ENCODE data around the gene SYT15B. TPM values are rescaled to one million over a fixed set of nuclear protein-coding genes. Genes with fewer than 3 reads are reported as not detected.
"Not testable (repeated sequence)": the region's sequence is repeated elsewhere in the genome, so short reads cannot be mapped to it uniquely, and the experiment has no call there.

The SYT15B gene
- total RNA-seq, result under 1 TPM; 0.11 to 0.37 TPM

DNA sequence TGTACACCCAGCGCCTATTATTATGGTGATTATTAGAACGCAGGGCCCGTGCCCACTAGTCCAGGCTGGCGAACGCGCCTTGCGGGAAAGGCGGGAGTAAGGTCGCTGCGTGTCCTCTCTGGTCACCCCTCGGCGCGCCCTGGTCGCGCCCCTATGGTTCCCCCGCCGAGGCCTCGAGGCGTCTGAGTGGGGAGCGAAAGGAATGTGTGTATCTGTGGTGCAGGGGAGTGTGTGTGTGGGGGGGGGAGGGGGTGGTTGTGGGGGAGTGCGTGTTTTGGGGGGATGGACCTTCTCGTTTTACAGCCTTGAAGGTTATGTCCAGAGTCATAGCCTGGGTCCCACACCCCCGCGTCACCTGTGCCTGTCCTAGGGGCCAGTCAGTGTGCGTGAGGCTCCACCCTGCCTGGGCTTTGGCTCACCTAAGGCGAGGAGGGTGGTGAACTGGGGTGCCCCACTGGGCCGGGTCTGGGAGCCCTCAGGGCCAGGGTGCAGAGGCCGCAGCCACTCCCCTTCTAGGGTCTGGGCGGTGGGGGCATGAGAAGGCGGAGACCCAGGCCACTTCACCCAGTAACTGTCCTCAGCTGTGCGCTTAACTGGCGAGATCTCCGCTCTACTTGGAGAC is at the start of gene SYT15B:
SYT15B (minus strand) TSS at position 39 of the 622 bp plus-strand sequence. CDS start 952 bp downstream, outside the sequence.
- ATAC-seq (replicated peaks); H3K36me3 Mint-ChIP-seq (ENCODE audit: low read depth); H3K27ac Mint-ChIP-seq; H3K4me1 Mint-ChIP-seq; H3K27me3 Mint-ChIP-seq; H3K4me3 Mint-ChIP-seq; H3K9me3 Mint-ChIP-seq: not testable (repeated sequence)

DNA sequence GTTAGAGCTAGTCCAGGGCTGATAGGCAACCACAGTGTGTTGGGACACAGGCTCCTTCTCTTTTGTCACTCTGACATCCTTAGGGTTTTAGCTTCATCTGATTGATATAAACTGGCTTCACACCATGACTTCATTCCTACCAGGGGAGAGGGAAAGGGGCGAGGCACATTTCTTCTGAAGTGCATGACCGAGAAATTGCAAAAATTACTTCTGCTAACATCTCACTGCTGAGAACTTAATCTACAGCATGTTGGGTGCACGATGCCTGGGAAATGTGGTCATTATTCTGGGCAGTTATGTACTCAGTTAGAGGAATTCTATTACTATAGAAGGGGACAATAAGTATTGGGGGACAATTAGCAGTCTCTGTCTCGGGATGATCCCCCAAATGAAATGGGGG is 16.2 kb upstream of the SYT15B start:
- H3K27ac Mint-ChIP-seq; H3K36me3 Mint-ChIP-seq (ENCODE audit: low read depth); H3K27me3 Mint-ChIP-seq; ATAC-seq (replicated peaks); H3K4me1 Mint-ChIP-seq; H3K4me3 Mint-ChIP-seq; H3K9me3 Mint-ChIP-seq: not testable (repeated sequence)

GRCh38 chr10:47775361-47776231 is 12.2 kb upstream of the SYT15B start:
- H3K4me3 Mint-ChIP-seq, H3K4me1 Mint-ChIP-seq: not testable (repeated sequence)
- peak; percentile 59 for ATAC-seq (replicated peaks)

GRCh38 chr10:47770745-47771144 is 7.4 kb upstream of the SYT15B start:
- H3K4me3 Mint-ChIP-seq; ATAC-seq (replicated peaks); H3K27me3 Mint-ChIP-seq; H3K27ac Mint-ChIP-seq; H3K4me1 Mint-ChIP-seq; H3K9me3 Mint-ChIP-seq; H3K36me3 Mint-ChIP-seq (ENCODE audit: low read depth): not testable (repeated sequence)

More at GRCh38 chr10:47775361-47776231, 12.2 kb upstream of the SYT15B start:
- H3K9me3 Mint-ChIP-seq; H3K27me3 Mint-ChIP-seq; H3K27ac Mint-ChIP-seq; H3K36me3 Mint-ChIP-seq (ENCODE audit: low read depth): not testable (repeated sequence)

GRCh38 chr10:47768578-47769115 is 5.3 kb upstream of the SYT15B start:
- H3K36me3 Mint-ChIP-seq (ENCODE audit: low read depth); H3K27me3 Mint-ChIP-seq; ATAC-seq (replicated peaks); H3K9me3 Mint-ChIP-seq; H3K4me3 Mint-ChIP-seq; H3K4me1 Mint-ChIP-seq; H3K27ac Mint-ChIP-seq: not testable (repeated sequence)

DNA sequence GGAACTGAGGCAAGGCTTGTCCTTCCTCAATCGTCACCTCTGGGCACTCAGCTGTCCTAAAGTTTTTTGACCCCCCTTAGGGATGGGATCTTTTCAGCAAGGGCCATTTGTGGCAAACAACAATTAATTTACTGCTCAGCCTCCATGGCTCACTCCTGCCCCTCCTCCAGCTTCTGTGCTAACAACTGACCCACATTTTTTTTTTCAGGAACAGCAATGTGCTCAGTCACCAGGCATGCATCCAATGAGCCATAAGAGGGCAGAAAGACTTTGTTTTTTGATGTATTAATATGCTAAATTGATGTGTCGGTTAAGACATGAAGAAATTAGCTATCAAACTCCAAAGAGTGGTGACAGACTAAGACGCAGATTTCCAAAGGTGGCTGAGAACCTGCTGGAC is 4.7 kb upstream of the SYT15B start:
- H3K4me3 Mint-ChIP-seq; H3K9me3 Mint-ChIP-seq; H3K4me1 Mint-ChIP-seq; H3K27ac Mint-ChIP-seq; ATAC-seq (replicated peaks); H3K27me3 Mint-ChIP-seq; H3K36me3 Mint-ChIP-seq (ENCODE audit: low read depth): not testable (repeated sequence)

DNA sequence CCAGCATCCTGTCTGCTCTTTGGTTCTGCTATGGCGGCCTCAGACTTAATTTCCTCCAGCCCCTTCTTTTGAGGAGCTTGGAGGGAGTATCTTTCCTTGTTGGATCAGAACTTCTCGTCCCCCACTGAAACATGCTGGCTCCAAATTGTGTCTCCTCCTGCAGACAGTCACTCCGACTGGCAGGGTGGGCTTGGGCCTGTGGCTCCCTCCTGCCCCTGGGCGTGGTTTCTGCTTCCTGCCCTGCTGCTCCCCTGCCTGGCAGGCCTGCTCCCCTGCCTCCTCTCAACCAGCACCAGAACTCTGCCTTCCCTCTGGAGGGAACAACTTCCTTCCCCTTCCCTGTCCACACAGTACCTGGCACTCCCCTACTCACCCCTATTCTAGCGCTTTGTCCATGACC is 3.8 kb upstream of the SYT15B start:
- H3K4me1 Mint-ChIP-seq; ATAC-seq (replicated peaks); H3K27me3 Mint-ChIP-seq; H3K9me3 Mint-ChIP-seq; H3K27ac Mint-ChIP-seq; H3K36me3 Mint-ChIP-seq (ENCODE audit: low read depth); H3K4me3 Mint-ChIP-seq: not testable (repeated sequence)

- ATAC-seq (replicated peaks); H3K4me1 Mint-ChIP-seq; H3K27me3 Mint-ChIP-seq; H3K9me3 Mint-ChIP-seq; H3K27ac Mint-ChIP-seq; H3K4me3 Mint-ChIP-seq; H3K36me3 Mint-ChIP-seq (ENCODE audit: low read depth): not testable (repeated sequence)
Measured at GRCh38 chr10:47765232-47765631, 1.8 kb upstream of the SYT15B start.

GRCh38 chr10:47762674-47763553 is 478 bp downstream of the SYT15B start:
- not testable (repeated sequence) for H3K36me3 Mint-ChIP-seq (ENCODE audit: low read depth); H3K9me3 Mint-ChIP-seq; H3K4me3 Mint-ChIP-seq; H3K27ac Mint-ChIP-seq; ATAC-seq (replicated peaks); H3K4me1 Mint-ChIP-seq; H3K27me3 Mint-ChIP-seq

GRCh38 chr10:47758855-47759254 is 4.5 kb downstream of the SYT15B start:
- H3K27me3 Mint-ChIP-seq, H3K9me3 Mint-ChIP-seq: not testable (repeated sequence)

DNA sequence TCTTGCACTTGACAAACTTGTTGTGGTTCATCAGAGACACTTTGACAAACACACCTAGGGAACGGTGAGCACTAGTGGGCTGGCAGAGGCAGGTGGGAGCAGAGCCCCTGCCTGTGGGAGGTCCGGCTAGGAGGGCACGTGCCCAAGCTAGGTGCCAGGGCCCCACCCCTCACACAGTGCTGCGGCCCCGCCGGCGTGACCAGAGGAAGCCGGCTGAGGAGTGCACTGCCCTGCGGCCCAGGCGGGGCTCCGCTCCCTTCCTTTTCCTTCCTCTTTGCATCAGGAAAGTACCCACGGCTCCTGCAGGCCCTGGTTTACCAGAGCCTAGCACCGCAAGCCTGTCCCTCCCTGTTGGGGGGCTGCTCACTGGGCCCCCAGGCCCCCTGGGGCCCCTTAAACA is 7.2 kb downstream of the SYT15B start:
- not testable (repeated sequence) for H3K36me3 Mint-ChIP-seq (ENCODE audit: low read depth); ATAC-seq (replicated peaks); H3K9me3 Mint-ChIP-seq; H3K27me3 Mint-ChIP-seq; H3K27ac Mint-ChIP-seq; H3K4me1 Mint-ChIP-seq; H3K4me3 Mint-ChIP-seq

More at GRCh38 chr10:47758855-47759254, 4.5 kb downstream of the SYT15B start:
- not testable (repeated sequence) for H3K36me3 Mint-ChIP-seq (ENCODE audit: low read depth); H3K4me1 Mint-ChIP-seq; H3K4me3 Mint-ChIP-seq; H3K27ac Mint-ChIP-seq; ATAC-seq (replicated peaks)

- not testable (repeated sequence) for H3K4me3 Mint-ChIP-seq; ATAC-seq (replicated peaks); H3K4me1 Mint-ChIP-seq; H3K9me3 Mint-ChIP-seq; H3K27me3 Mint-ChIP-seq; H3K27ac Mint-ChIP-seq; H3K36me3 Mint-ChIP-seq (ENCODE audit: low read depth)
Measured at GRCh38 chr10:47753871-47754270, 9.5 kb downstream of the SYT15B start.

DNA sequence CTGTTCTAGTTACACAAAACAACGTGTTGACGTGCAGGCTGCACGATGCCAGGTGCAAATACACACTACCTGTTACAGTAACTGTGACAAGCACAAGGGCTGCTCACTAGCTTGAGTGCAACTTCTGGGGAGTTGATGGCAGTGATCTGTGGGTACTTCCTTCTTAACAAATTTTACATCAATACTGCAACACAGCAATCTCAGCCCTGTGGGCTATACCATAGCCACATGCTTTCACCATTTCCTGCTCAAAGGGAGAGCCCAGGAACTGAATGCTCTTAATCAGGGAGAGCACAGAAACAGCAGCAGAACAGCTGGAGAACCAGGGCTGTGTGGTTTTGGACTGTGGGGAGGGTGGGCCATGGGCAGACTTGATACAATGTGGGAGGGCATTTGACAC is 10.2 kb downstream of the SYT15B start:
- not testable (repeated sequence) for H3K4me3 Mint-ChIP-seq; H3K4me1 Mint-ChIP-seq; H3K9me3 Mint-ChIP-seq; H3K36me3 Mint-ChIP-seq (ENCODE audit: low read depth); H3K27ac Mint-ChIP-seq; H3K27me3 Mint-ChIP-seq
- peak; percentile 57 for ATAC-seq (replicated peaks)

DNA sequence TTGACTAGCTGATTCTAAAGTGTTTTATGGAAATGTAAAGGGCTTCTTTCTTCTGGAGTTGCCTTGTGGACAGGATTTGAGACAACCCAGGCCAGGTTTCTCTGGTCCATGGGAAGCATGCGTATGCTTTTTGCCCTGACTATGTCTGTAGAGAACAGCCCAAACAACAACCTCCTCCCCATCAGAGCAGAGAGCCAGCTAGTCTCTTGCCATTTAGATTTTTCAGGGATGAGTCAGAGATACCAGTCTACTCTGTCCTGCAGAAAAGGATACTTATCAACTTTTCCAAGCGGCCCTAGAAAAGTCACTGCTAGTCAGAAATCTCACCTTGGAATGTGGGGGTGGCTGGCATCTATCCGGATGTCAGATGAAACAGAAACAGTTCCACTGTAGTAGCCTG is 11.6 kb downstream of the SYT15B start:
- not testable (repeated sequence) for ATAC-seq (replicated peaks); H3K36me3 Mint-ChIP-seq (ENCODE audit: low read depth); H3K27ac Mint-ChIP-seq; H3K9me3 Mint-ChIP-seq; H3K4me3 Mint-ChIP-seq; H3K27me3 Mint-ChIP-seq; H3K4me1 Mint-ChIP-seq
